D721Med (cell line): ENCODE measurements around the gene FITM1.
A peak's percentile ranks its signal among the peaks of the same experiment; 100 is the strongest.

Experiments used
- DNase-seq: peaks from one replicate; pipeline ENCODE4 v3.0.0; 2011; ENCODE audit warnings: low spot score; ENCODE audit not compliant: insufficient read length
- FAIRE-seq: peaks from 2 replicates; lab custom pipeline; 2011; peaks lifted over from hg19 to GRCh38; lab: Jason Lieb, UNC
- CTCF ChIP-seq: IDR thresholded peaks from 2 replicates; pipeline ENCODE4 v1.5.1; 2012; ENCODE audit warnings: mild to moderate bottlenecking, control low read depth; ENCODE audit not compliant: insufficient read depth; ENCODE audit errors: missing control alignments

Gene FITM1

GRCh38 chr14:24085215-24085614 is 45.2 kb upstream of the FITM1 start:
- no peak for TF ChIP-seq CTCF
- FAIRE-seq = peak; percentile 92
- DNase-seq = no peak

GRCh38 chr14:24086193-24086955 is 44.1 kb upstream of the FITM1 start:
- no peak for DNase-seq
- TF ChIP-seq CTCF = no peak
- FAIRE-seq = peak; percentile 21

- no peak for TF ChIP-seq CTCF
- no peak for DNase-seq
- no peak for FAIRE-seq
Measured at GRCh38 chr14:24087004-24087403, 43.5 kb upstream of the FITM1 start.

GRCh38 chr14:24088095-24088494 is 42.4 kb upstream of the FITM1 start:
- TF ChIP-seq CTCF = no peak
- FAIRE-seq = no peak
- no peak for DNase-seq

GRCh38 chr14:24089890-24090289 is 40.6 kb upstream of the FITM1 start:
- FAIRE-seq (no peak), DNase-seq (no peak)
- no peak for TF ChIP-seq CTCF

- DNase-seq (no peak), FAIRE-seq (no peak)
- TF ChIP-seq CTCF = no peak
Measured at GRCh38 chr14:24092110-24092504, 38.4 kb upstream of the FITM1 start.

GRCh38 chr14:24092505-24093206 is 37.8 kb upstream of the FITM1 start:
- DNase-seq (no peak), FAIRE-seq (no peak)
- TF ChIP-seq CTCF = no peak
